Measurements from ENCODE around the gene DCAF7.
A peak's percentile ranks its signal among the peaks of the same experiment; 100 is the strongest.

The DCAF7 gene

GRCh38 chr17:63546308-63547082 is 3.8 kb upstream of the DCAF7 start:
- DNase-seq, result no peak

- no peak for DNase-seq
Observed at GRCh38 chr17:63547083-63547523, 3.2 kb upstream of the DCAF7 start.

GRCh38 chr17:63549289-63549945 is 860 bp upstream of the DCAF7 start:
- DNase-seq, result peak; percentile 50

GRCh38 chr17:63550817-63551639 is 751 bp downstream of the DCAF7 start:
- DNase-seq, result peak; percentile 55

- DNase-seq, result no peak
Observed at GRCh38 chr17:63552211-63552610, 1.9 kb downstream of the DCAF7 start.

- DNase-seq, result no peak
Observed at GRCh38 chr17:63555500-63556156, 5.4 kb downstream of the DCAF7 start.

GRCh38 chr17:63557416-63557815 is 7.1 kb downstream of the DCAF7 start:
- DNase-seq, result no peak

- DNase-seq, result no peak
Observed at GRCh38 chr17:63558441-63558840, 8.2 kb downstream of the DCAF7 start.

- DNase-seq, result no peak
Observed at GRCh38 chr17:63561819-63562218, 11.5 kb downstream of the DCAF7 start.

- no peak for DNase-seq
Observed at GRCh38 chr17:63563339-63563738, 13.1 kb downstream of the DCAF7 start.

- no peak for DNase-seq
Observed at GRCh38 chr17:63564562-63564961, 14.3 kb downstream of the DCAF7 start.

GRCh38 chr17:63567229-63567628 is 17.0 kb downstream of the DCAF7 start:
- no peak for DNase-seq

- DNase-seq, result no peak
Observed at GRCh38 chr17:63568563-63568962, 18.3 kb downstream of the DCAF7 start.

- DNase-seq, result no peak
Observed at GRCh38 chr17:63571632-63572310, 21.5 kb downstream of the DCAF7 start.

GRCh38 chr17:63573634-63574033 is 23.4 kb downstream of the DCAF7 start:
- no peak for DNase-seq

- DNase-seq, result no peak
Observed at GRCh38 chr17:63578027-63578768, 27.9 kb downstream of the DCAF7 start.

- DNase-seq, result no peak
Observed at GRCh38 chr17:63578769-63579111, 28.5 kb downstream of the DCAF7 start.

GRCh38 chr17:63579633-63580032 is 29.4 kb downstream of the DCAF7 start:
- no peak for DNase-seq

GRCh38 chr17:63587770-63588169 is 37.5 kb downstream of the DCAF7 start:
- no peak for DNase-seq

GRCh38 chr17:63588797-63589196 is 38.5 kb downstream of the DCAF7 start:
- peak; percentile 47 for DNase-seq

- DNase-seq, result no peak
Observed at GRCh38 chr17:63589646-63590045, 39.4 kb downstream of the DCAF7 start.

GRCh38 chr17:63592797-63593196 is 42.5 kb downstream of the DCAF7 start:
- DNase-seq, result no peak

All from NCI-H1694 treated with DMSO at 0.1 percent for 48 hours (cell line).